ENCODE data around the gene CDH12.
"Not testable (repeated sequence)": the region's sequence is repeated elsewhere in the genome, so short reads cannot be mapped to it uniquely, and the experiment has no call there.

The CDH12 gene

GRCh38 chr5:22348027-22348426, 505.1 kb downstream of the CDH12 start:
- no peaks in the 10 kb centered on the region for H3K9me3 ChIP-seq (ENCODE audit: insufficient read depth, low read length)
- no peaks in the 10 kb centered on the region for H3F3A ChIP-seq (ENCODE audit: insufficient read depth)
- H3K79me2 ChIP-seq (ENCODE audit: insufficient read depth, low read length) = no peaks in the 10 kb centered on the region
- H4K20me1 ChIP-seq (ENCODE audit: low read depth, low read length) = no peaks in the 10 kb centered on the region
- H2AFZ ChIP-seq (ENCODE audit: low read depth, low read length, severe bottlenecking) = no peak overlapping the region
- no peaks in the 10 kb centered on the region for H3K9me2 ChIP-seq (replicated peaks; ENCODE audit: insufficient read depth, low read length)
- no peak overlapping the region for H3K9ac ChIP-seq (ENCODE audit: low read length)
- no peaks in the 10 kb centered on the region for H3K27me3 ChIP-seq (ENCODE audit: low read length)
- no peaks in the 10 kb centered on the region for H3K36me3 ChIP-seq (ENCODE audit: low read length)
- no peak for TF ChIP-seq CTCF (IDR thresholded peaks at IDR 0.05; ENCODE audit: insufficient read depth, low read length, poor library complexity, severe bottlenecking)
- no peak for TF ChIP-seq EZH2phosphoT487 (conservative IDR thresholded peaks at IDR 0.05; ENCODE audit: low read length)
- H3K4me2 ChIP-seq (ENCODE audit: low read depth, low read length, poor library complexity, severe bottlenecking) = no peak overlapping the region
- H3K4me3 ChIP-seq (ENCODE audit: insufficient read depth, low read length, poor library complexity, severe bottlenecking) = no peak overlapping the region
- no peak overlapping the region for H3K27ac ChIP-seq (ENCODE audit: low read depth, low read length)

GRCh38 chr5:22344000-22344399, 509.1 kb downstream of the CDH12 start:
- Histone ChIP-seq H3K27ac (ENCODE audit: low read depth, low read length) (no peak overlapping the region), H3K4me2 (ENCODE audit: low read depth, low read length, poor library complexity, severe bottlenecking) (no peak overlapping the region), H3F3A (ENCODE audit: insufficient read depth) (no peaks in the 10 kb centered on the region), H3K9me3 (ENCODE audit: insufficient read depth, low read length) (no peaks in the 10 kb centered on the region), H3K9ac (ENCODE audit: low read length) (no peak overlapping the region), H3K27me3 (ENCODE audit: low read length) (no peaks in the 10 kb centered on the region), H3K79me2 (ENCODE audit: insufficient read depth, low read length) (no peaks in the 10 kb centered on the region), H3K9me2 (replicated peaks; ENCODE audit: insufficient read depth, low read length) (no peaks in the 10 kb centered on the region), H3K36me3 (ENCODE audit: low read length) (no peaks in the 10 kb centered on the region), H3K4me3 (ENCODE audit: insufficient read depth, low read length, poor library complexity, severe bottlenecking) (no peak overlapping the region), H4K20me1 (ENCODE audit: low read depth, low read length) (no peaks in the 10 kb centered on the region), H2AFZ (ENCODE audit: low read depth, low read length, severe bottlenecking) (no peak overlapping the region)
- TF ChIP-seq EZH2phosphoT487 (conservative IDR thresholded peaks at IDR 0.05; ENCODE audit: low read length) (no peak), CTCF (IDR thresholded peaks at IDR 0.05; ENCODE audit: insufficient read depth, low read length, poor library complexity, severe bottlenecking) (no peak)

- Histone ChIP-seq H3K27me3 (ENCODE audit: low read length) (no peaks in the 10 kb centered on the region), H3K9me2 (replicated peaks; ENCODE audit: insufficient read depth, low read length) (no peaks in the 10 kb centered on the region), H4K20me1 (ENCODE audit: low read depth, low read length) (no peaks in the 10 kb centered on the region), H3K9me3 (ENCODE audit: insufficient read depth, low read length) (peaks cover 17% of the 10 kb centered on the region; the same call in 1 of the 2 replicates), H3K36me3 (ENCODE audit: low read length) (no peaks in the 10 kb centered on the region), H3K79me2 (ENCODE audit: insufficient read depth, low read length) (no peaks in the 10 kb centered on the region), H3K4me2 (ENCODE audit: low read depth, low read length, poor library complexity, severe bottlenecking) (no peak overlapping the region), H2AFZ (ENCODE audit: low read depth, low read length, severe bottlenecking) (no peak overlapping the region), H3K9ac (ENCODE audit: low read length) (no peak overlapping the region), H3F3A (ENCODE audit: insufficient read depth) (no peaks in the 10 kb centered on the region), H3K4me3 (ENCODE audit: insufficient read depth, low read length, poor library complexity, severe bottlenecking) (no peak overlapping the region), H3K27ac (ENCODE audit: low read depth, low read length) (no peak overlapping the region)
- no peak for TF ChIP-seq EZH2phosphoT487 (conservative IDR thresholded peaks at IDR 0.05; ENCODE audit: low read length)
- no peak for TF ChIP-seq CTCF (IDR thresholded peaks at IDR 0.05; ENCODE audit: insufficient read depth, low read length, poor library complexity, severe bottlenecking)
These were observed 511.7 kb downstream of the CDH12 start for GRCh38 chr5:22341406-22341805.

- peaks cover 18% of the 10 kb centered on the region; the same call in 1 of the 2 replicates for H3K9me3 ChIP-seq (ENCODE audit: insufficient read depth, low read length)
- not testable (repeated sequence) for H3K27ac ChIP-seq (ENCODE audit: low read depth, low read length); H3K9me2 ChIP-seq (replicated peaks; ENCODE audit: insufficient read depth, low read length)
These were observed 520.2 kb downstream of the CDH12 start for GRCh38 chr5:22332949-22333348.

More at GRCh38 chr5:22332949-22333348, 520.2 kb downstream of the CDH12 start:
- not testable (repeated sequence) for H3K79me2 ChIP-seq (ENCODE audit: insufficient read depth, low read length); H3F3A ChIP-seq (ENCODE audit: insufficient read depth); H3K4me3 ChIP-seq (ENCODE audit: insufficient read depth, low read length, poor library complexity, severe bottlenecking); H3K36me3 ChIP-seq (ENCODE audit: low read length); H4K20me1 ChIP-seq (ENCODE audit: low read depth, low read length); H3K9ac ChIP-seq (ENCODE audit: low read length); H3K4me2 ChIP-seq (ENCODE audit: low read depth, low read length, poor library complexity, severe bottlenecking); H3K27me3 ChIP-seq (ENCODE audit: low read length); H2AFZ ChIP-seq (ENCODE audit: low read depth, low read length, severe bottlenecking)
